DOHH2 (cell line): Measurements from ENCODE around the gene KRTAP20-2.

Experiments
- EZH2phosphoT487 ChIP-seq: fragments of 200-600 bp; sonication (generic); IDR thresholded peaks from 2 replicates; pipeline ENCODE4 v1.6.1; 2017; ENCODE audit warnings: borderline replicate concordance, mild to moderate bottlenecking, antibody characterized with exemption, low read length, moderate library complexity, mixed read lengths
- TF ChIP-seq, protein P1 (sequence below): fragments of 200-600 bp; sonication (generic); IDR thresholded peaks from one replicate; pipeline ENCODE4 v1.5.1; 2014; ENCODE audit warnings: antibody characterized with exemption, mild to moderate bottlenecking, low read depth, low read length; ENCODE audit not compliant: poor library complexity, severe bottlenecking

DNA sequence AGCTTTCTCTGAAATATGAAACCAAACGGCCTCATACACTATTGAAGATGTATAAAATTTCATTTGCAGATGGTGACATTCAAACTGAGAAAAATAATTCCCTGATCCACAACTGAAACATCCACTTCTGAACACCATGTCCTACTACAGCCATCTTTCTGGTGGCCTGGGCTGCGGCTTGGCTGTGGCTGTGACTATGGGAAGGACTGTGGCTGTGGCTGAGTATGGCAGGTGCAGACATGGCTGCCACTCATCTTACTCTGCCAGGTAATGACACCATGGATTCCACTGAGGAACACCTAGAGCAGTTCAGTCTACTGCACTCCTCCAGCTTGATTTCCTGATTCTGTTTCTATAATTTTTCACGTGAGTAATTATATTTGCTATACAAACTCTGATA, 14.5 kb upstream of the KRTAP20-2 start, which contains the start of gene KRTAP20-4:
- TF ChIP-seq, protein P1, sequence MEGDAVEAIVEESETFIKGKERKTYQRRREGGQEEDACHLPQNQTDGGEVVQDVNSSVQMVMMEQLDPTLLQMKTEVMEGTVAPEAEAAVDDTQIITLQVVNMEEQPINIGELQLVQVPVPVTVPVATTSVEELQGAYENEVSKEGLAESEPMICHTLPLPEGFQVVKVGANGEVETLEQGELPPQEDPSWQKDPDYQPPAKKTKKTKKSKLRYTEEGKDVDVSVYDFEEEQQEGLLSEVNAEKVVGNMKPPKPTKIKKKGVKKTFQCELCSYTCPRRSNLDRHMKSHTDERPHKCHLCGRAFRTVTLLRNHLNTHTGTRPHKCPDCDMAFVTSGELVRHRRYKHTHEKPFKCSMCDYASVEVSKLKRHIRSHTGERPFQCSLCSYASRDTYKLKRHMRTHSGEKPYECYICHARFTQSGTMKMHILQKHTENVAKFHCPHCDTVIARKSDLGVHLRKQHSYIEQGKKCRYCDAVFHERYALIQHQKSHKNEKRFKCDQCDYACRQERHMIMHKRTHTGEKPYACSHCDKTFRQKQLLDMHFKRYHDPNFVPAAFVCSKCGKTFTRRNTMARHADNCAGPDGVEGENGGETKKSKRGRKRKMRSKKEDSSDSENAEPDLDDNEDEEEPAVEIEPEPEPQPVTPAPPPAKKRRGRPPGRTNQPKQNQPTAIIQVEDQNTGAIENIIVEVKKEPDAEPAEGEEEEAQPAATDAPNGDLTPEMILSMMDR = no peak
- TF ChIP-seq EZH2phosphoT487 = no peak
